Transverse colon (tissue), 4 donors: ENCODE measurements around the gene C1QL1.

Experiments used
- CTCF ChIP-seq, 5 experiments: fragments of 200-600 bp in 3 of 5; fragments of 450-650 bp in 2 of 5; sonication (generic) in 3 of 5; IDR thresholded peaks; 1 replicate in 2 of 5; 2 replicates in 3 of 5; pipeline ENCODE4 v1.5.1; 2016 to 2017; ENCODE audit warnings: antibody characterized with exemption in 5 of 5, inconsistent platforms in 3 of 5, mild to moderate bottlenecking in 2 of 5, moderate library complexity in 1 of 5
- EP300 ChIP-seq: sonication (generic); formaldehyde crosslinking; IDR thresholded peaks from one replicate; pipeline ENCODE4 v1.6.1; 2017; ENCODE audit warnings: antibody characterized with exemption, low read depth
- POLR2A ChIP-seq: fragments of 450-650 bp; IDR thresholded peaks from one replicate; pipeline ENCODE4 v1.6.1; 2016; ENCODE audit warnings: antibody characterized with exemption, mild to moderate bottlenecking, moderate library complexity
- POLR2AphosphoS5 ChIP-seq, 3 donors: sonication (generic); formaldehyde crosslinking; IDR thresholded peaks; one replicate each; pipeline ENCODE4 v1.6.1; 2016; ENCODE audit warnings: antibody characterized with exemption in 3 of 3

- TF ChIP-seq POLR2A (no peak), CTCF (IDR thresholded peaks at IDR 0.05) (no peak), POLR2AphosphoS5 (IDR thresholded peaks at IDR 0.05) (no peak), EP300 (no peak)
Measured at GRCh38 chr17:44931376-44931775, 36.7 kb downstream of the C1QL1 start.
